Hepatic stellate cell (primary cell): ENCODE measurements around the gene CDKN2AIPNL.
"Not testable (repeated sequence)": the region's sequence is repeated elsewhere in the genome, so short reads cannot be mapped to it uniquely, and the experiment has no call there.

ENCODE experiments used
- DNase-seq: peaks from one replicate; pipeline ENCODE4 v3.0.0; 2011; ENCODE audit warnings: low spot score

CDKN2AIPNL gene

GRCh38 chr5:134397196-134397595, 14.5 kb downstream of the CDKN2AIPNL start:
- DNase-seq, result no peak

DNA sequence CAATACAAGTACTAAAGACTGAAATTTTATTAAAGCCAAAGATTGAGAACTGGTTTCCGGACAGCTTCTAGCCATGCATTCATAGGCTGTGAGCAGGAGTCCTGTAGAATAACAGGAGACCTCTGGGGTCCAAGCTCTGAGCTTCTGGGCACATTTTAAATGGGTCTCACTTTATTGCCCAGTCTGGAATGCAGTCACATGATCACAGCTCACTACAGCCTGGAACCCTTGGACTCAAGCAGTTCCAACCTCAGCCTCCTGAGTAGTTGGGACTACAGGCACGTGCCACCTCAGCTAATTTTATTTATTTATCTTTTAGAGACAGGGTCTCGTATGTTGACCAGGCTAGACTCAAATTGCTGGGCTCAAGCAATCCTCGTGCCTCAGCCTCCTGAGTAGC, 15.4 kb downstream of the CDKN2AIPNL start:
- no peak for DNase-seq

- no peak for DNase-seq
Measured at GRCh38 chr5:134394932-134395331, 16.7 kb downstream of the CDKN2AIPNL start.

GRCh38 chr5:134392301-134392700, 19.4 kb downstream of the CDKN2AIPNL start:
- DNase-seq, result no peak

- no peak for DNase-seq
Measured at GRCh38 chr5:134387443-134387842, 24.2 kb downstream of the CDKN2AIPNL start.

- DNase-seq, result no peak
Measured at GRCh38 chr5:134383980-134384697, 27.5 kb downstream of the CDKN2AIPNL start.

DNA sequence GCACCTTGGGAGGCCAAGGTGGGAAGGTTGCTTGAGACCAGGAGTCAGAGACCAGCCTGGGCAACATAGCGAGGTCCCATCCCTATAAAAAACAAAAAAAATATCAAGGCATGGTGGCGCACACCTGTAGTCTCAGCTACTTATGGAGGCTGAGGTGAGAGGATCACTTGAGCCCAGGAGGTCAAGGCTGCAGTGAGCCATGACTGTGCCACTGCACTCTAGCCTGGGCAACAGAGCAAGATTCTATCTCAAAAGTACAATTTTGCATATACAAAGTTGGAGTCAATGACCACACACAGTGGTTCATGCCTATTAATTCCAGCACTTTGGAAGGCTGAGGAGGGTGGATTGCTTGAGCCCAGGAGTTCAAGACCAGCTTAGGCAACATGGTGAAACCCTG, 29.5 kb downstream of the CDKN2AIPNL start:
- not testable (repeated sequence) for DNase-seq

- DNase-seq, result no peak
Measured at GRCh38 chr5:134380346-134380745, 31.3 kb downstream of the CDKN2AIPNL start.

GRCh38 chr5:134374232-134374631, 37.4 kb downstream of the CDKN2AIPNL start:
- no peak for DNase-seq

GRCh38 chr5:134373633-134374032, 38.0 kb downstream of the CDKN2AIPNL start:
- DNase-seq, result not testable (repeated sequence)

DNA sequence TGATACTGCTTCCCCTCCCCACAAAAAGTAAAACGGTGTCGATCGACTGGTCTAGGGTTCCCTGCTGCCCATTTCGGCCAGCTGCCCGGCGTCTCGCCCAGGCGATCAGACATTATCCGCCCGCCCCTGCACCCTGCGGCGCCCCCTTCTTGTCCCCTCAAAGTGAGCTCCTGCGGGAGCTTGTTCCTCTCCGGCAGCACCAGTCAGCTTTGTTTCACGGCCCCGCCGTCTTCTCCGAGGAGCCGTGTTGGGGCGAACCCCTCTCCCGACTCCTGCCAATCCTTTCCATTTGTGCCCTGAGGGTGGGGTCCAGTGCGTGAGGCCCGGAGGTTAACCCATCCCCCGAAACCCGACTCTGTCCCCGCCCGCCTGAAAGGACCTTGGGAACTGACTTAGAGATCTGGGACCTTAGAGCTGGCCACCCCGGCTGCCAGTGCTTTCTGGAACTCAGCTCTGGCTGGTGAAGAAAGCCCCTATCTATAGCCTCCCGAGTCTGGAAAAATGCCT, 39.8 kb downstream of the CDKN2AIPNL start:
- DNase-seq, result peak; percentile 45

DNA sequence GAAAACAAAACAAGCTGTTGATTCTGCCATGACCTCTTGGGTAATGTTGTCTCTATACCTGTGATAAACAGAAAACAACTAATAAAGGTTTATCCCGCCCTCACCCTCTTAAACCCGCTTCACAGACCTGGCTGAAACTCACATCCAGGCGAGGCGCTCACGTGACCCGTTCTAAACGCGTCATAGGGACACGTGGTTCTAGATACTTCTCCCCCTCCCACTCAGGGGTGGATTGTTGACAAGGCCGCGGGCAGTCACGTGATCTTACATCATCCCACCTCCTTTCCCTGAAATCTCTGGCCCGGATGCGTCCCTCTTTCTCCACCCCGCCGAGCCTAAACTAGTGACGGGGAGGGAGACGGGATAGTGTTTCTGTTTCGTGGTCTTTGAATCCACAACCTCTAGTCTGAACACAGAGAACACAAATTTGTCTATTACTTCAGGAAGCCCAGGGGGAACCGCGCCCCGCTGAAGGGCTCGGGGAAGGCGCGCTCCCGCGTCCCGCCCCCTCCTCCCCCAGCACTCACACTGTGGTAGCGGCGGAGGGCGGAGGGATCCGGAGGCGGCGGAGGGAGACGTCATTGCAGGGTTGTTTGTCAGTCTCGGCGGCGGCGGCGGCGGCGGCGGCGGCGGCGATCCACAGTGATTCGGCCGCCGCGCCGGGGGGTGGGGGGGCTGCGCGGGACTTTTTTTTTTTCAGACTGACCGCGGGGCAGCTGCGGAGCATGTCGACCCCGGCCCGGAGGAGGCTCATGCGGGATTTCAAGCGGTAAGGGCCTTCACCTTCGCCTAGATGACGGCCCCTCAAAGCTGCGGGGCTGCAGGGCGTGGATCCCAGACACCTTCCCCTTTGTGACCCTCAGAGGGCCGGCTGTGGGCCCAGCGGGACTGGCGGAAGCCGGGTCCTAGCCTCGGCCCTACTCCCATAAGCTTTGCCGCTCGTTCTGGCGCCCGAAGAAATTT, 40.5 kb downstream of the CDKN2AIPNL start, which contains the start of gene UBE2B:
TSS of gene UBE2B (plus strand) at position 699 of the 963 bp plus-strand sequence. CDS start at position 726, 27 bp downstream.
- peak; percentile 97 for DNase-seq

DNA sequence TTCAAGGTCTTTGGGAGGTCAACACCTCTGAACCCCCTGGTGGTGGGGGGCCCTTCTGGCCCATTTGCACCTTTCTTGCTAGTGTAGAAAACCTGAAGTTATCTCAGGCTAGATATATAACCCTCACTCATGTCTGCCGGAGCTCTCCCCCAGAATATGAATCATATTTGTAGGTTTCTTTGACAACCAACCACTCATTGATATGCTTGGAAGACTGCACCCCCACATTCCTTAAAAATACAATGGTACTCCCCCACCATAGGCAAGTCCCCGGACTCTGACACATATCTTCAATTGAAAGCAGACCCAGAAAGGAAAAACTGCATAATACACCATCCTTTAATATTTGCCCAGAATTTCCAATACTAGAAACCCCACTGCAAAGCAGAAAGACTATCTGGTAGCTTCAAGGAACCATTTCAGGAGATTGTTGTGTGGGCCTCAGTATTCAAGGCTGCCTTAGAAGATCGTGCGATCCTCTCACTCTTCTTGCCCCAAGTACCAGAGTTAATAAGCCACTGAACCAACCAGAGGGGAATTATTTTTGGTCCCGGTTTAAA, 41.3 kb downstream of the CDKN2AIPNL start:
- DNase-seq, result no peak

GRCh38 chr5:134365604-134366003, 46.1 kb downstream of the CDKN2AIPNL start:
- DNase-seq, result no peak

GRCh38 chr5:134355681-134356080, 56.0 kb downstream of the CDKN2AIPNL start:
- DNase-seq, result no peak
